NT2/D1 (cell line): ENCODE results near the gene ROPN1L.

Experiments
- SUZ12 ChIP-seq: IDR thresholded peaks from 2 replicates; pipeline ENCODE4 v1.6.1; 2011; ENCODE audit not compliant: insufficient read length, insufficient read depth; ENCODE audit errors: extremely low read depth
- YY1 ChIP-seq: IDR thresholded peaks from 2 replicates; pipeline ENCODE4 v1.6.1; 2011; ENCODE audit not compliant: insufficient read length, insufficient read depth
- ZNF274 ChIP-seq: IDR thresholded peaks from 2 replicates; pipeline ENCODE4 v1.6.1; 2011; ENCODE audit warnings: mild to moderate bottlenecking, low read depth, low read length

DNA sequence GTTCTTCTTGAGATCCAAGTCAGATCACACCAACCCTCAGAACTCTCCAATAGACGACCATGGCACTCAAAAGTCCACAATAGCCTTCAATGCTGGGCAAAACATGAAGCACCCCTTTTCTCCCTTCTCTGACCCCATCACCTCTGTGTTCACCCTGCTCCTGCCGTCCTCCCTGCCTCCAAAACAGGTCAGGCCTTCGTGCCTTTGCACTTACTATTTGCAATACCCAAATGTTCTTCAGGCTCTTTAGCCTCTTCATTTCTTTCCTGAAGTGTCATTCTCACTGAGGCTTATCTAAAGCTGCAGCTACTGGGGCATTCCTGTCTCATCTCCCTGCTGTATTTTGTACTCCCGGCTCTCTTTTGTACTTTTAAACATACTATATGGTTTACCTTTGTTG, 2.0 kb upstream of the ROPN1L start:
- TF ChIP-seq SUZ12, result no peak
- TF ChIP-seq YY1, result no peak
- no peak for TF ChIP-seq ZNF274
